ENCODE data around the gene MIDN. TPM values are rescaled to one million over a fixed set of nuclear protein-coding genes. Genes with fewer than 3 reads are reported as not detected.

Gene MIDN
- total RNA-seq, 1 experiment from 2014 or later: 118 TPM

DNA sequence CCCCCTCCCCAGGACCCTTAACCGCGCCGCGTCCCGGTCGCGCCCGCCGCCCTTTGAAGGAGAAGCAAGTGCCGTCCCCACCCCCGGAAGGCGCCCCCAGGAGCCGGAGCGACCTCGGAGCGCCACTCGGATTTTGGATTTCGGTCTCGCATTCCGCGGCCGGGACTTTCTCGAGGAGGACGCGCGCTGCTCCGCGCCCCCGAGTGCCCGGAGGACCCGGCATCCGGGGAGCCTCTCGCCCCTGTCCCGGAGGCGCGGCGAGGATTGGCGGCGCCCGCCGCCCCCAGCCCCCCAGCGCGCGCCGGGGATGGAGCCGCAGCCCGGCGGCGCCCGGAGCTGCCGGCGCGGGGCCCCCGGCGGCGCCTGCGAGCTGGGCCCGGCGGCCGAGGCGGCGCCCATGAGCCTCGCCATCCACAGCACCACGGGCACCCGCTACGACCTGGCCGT is 1.6 kb downstream of the MIDN start:
- no peak for DNase-seq (ENCODE audit: low read depth, low spot score)
- TF ChIP-seq TCF7L2 (IDR thresholded peaks at IDR 0.05; ENCODE audit: low read depth, low read length): 0 out of 2 replicates have a peak, but pooled peaks have one; percentile 59
- TF ChIP-seq, protein P1, sequence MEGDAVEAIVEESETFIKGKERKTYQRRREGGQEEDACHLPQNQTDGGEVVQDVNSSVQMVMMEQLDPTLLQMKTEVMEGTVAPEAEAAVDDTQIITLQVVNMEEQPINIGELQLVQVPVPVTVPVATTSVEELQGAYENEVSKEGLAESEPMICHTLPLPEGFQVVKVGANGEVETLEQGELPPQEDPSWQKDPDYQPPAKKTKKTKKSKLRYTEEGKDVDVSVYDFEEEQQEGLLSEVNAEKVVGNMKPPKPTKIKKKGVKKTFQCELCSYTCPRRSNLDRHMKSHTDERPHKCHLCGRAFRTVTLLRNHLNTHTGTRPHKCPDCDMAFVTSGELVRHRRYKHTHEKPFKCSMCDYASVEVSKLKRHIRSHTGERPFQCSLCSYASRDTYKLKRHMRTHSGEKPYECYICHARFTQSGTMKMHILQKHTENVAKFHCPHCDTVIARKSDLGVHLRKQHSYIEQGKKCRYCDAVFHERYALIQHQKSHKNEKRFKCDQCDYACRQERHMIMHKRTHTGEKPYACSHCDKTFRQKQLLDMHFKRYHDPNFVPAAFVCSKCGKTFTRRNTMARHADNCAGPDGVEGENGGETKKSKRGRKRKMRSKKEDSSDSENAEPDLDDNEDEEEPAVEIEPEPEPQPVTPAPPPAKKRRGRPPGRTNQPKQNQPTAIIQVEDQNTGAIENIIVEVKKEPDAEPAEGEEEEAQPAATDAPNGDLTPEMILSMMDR (IDR thresholded peaks at IDR 0.05): no peak
- TSS peak; percentile 68 for BruUV-seq (replicated peaks)
- no peaks in the 10 kb centered on the region for H3K27me3 ChIP-seq (ENCODE audit: control insufficient read depth, insufficient read depth, low read length)
- intact Hi-C loops (cut with micrococcal nuclease; ENCODE audit: unreplicated experiment): no loop called here
- POLR2A ChIA-PET: no interaction called here
- peak overlapping the region; percentile 63; the same call in 1 of the 2 replicates for H3K27ac ChIP-seq (ENCODE audit: low read length)
- H3K4me1 ChIP-seq (ENCODE audit: control insufficient read depth, insufficient read depth, low read length): peaks cover 27% of the 10 kb centered on the region
- no peak for ATAC-seq
- CTCF ChIA-PET: no interaction called here
- peaks cover 5% of the 10 kb centered on the region for H3K36me3 ChIP-seq (ENCODE audit: control insufficient read depth, insufficient read depth, low read length)
- H3K9me3 ChIP-seq (ENCODE audit: control insufficient read depth, insufficient read depth, low read depth, low read length): no peaks in the 10 kb centered on the region
- H3K4me3 ChIP-seq (ENCODE audit: low read depth in 2 of 2, low read length in 2 of 2): peak overlapping the region; percentile 59 to 68
- in situ Hi-C loops (cut with HindIII; ENCODE audit: low pct_unique_long_range_greater_than_20kb, low sequenced_read_pairs): no loop called here

DNA sequence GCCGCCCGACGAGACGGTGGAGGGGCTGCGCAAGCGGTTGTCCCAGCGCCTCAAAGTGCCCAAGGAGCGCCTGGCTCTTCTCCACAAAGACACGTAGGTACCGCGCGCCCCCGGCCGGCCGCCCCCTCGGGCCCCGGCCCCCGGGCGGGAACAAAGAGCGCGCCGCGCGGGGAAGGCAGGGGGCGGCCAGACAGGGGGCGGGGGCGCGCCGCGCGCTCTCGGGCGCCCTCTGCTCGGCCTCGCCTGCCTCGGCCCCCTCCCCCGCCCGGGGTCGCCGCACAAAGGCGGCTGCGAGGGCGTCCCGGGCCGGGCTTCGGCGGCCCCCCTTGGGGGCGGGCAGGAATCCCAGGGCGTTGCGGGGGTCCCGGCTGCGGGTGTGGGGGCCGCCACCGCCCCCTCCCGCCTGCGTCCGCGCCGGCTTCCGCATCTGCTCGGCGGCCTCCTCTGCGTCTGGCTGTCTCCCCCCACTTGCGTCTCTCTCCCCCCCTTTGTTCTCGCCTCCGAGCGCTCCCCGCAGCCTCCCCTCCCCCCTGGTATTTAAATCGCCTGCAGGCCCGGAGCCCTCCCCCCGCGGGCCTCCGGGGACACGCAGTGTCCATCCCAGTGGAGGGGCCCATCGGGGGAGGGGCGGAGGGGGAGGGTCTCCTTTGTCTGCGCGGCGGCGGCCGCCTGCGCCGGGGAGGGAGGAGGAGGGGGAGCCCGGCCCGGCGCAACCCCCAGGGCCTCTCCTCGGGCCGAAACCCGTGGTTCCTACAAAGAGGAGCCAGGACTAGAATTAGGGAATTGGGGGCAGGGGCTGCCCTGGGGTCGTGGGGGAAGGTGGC is 2.3 kb downstream of the MIDN start:
- no peak for TF ChIP-seq POLR2AphosphoS5 (IDR thresholded peaks at IDR 0.05; ENCODE audit: low read depth, low read length)
- TF ChIP-seq TCF7L2 (IDR thresholded peaks at IDR 0.05; ENCODE audit: low read depth, low read length): 0 out of 2 replicates have a peak, but pooled peaks have one; percentile 6
- TF ChIP-seq, protein P1 (IDR thresholded peaks at IDR 0.05): no peak; the same call in 1 of the 2 replicates
- in situ Hi-C loops (cut with HindIII; ENCODE audit: low pct_unique_long_range_greater_than_20kb, low sequenced_read_pairs): no loop called here
- peak overlapping the region; percentile 59 to 68 for H3K4me3 ChIP-seq (ENCODE audit: low read depth in 2 of 2, low read length in 2 of 2)
- intact Hi-C loops (cut with micrococcal nuclease; ENCODE audit: unreplicated experiment): no loop called here
- no peaks in the 10 kb centered on the region for H3K27me3 ChIP-seq (ENCODE audit: control insufficient read depth, insufficient read depth, low read length)
- ChIA-PET CTCF (no interaction called here), POLR2A (no interaction called here)
- no TSS peak for BruUV-seq (replicated peaks)
- peaks cover 5% of the 10 kb centered on the region for H3K36me3 ChIP-seq (ENCODE audit: control insufficient read depth, insufficient read depth, low read length)
- H3K27ac ChIP-seq (ENCODE audit: low read length): peak overlapping the region; percentile 81
- peaks cover 27% of the 10 kb centered on the region for H3K4me1 ChIP-seq (ENCODE audit: control insufficient read depth, insufficient read depth, low read length)
- ATAC-seq (no peak), DNase-seq (ENCODE audit: low read depth, low spot score) (no peak)
- H3K9me3 ChIP-seq (ENCODE audit: control insufficient read depth, insufficient read depth, low read depth, low read length): no peaks in the 10 kb centered on the region

DNA sequence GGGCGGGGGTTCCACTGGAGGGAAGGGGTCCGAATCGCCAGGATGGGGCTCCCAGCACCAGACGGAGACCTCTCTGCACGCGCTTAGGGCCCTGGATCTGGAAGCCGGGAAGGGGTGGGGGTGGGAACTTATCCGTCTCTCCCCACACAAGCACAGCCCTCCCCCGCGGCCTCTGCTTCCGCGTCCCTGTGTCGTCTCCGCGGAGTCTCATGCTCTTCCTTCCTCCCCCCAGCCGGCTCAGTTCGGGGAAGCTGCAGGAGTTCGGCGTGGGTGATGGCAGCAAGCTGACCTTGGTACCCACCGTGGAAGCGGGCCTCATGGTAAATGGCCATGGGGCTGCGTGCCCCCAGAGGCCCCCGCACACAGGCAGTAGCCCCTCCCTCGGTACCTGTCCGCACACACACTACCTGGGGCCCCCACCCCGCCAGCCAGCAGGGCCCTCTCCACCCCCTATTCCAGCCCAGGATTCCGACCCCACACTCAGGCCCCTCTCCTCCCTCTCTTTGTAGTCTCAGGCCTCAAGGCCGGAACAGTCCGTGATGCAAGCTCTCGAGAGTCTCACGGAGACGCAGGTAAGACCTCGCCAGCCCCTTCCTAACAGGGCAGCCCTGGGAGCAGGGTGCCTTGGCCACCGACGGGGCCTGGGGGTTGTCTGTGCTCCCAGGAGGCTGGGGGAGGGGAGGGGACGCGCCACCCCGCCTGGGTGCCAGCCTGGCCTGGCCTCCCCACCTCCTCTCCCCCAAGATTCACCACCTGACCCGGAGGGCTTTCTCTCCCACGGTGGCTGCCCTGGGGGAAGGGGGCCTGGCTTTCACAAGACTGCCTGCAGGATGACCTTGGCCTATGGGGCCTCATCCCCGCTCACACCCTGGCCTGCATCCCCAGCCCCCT is 3.2 kb downstream of the MIDN start:
- no peaks in the 10 kb centered on the region for H3K27me3 ChIP-seq (ENCODE audit: control insufficient read depth, insufficient read depth, low read length)
- H3K9me3 ChIP-seq (ENCODE audit: control insufficient read depth, insufficient read depth, low read depth, low read length): no peaks in the 10 kb centered on the region
- peak overlapping the region; percentile 59 to 68 for H3K4me3 ChIP-seq (ENCODE audit: low read depth in 2 of 2, low read length in 2 of 2)
- H3K36me3 ChIP-seq (ENCODE audit: control insufficient read depth, insufficient read depth, low read length): peaks cover 5% of the 10 kb centered on the region
- no peak for DNase-seq (ENCODE audit: low read depth, low spot score)
- in situ Hi-C loops (cut with HindIII; ENCODE audit: low pct_unique_long_range_greater_than_20kb, low sequenced_read_pairs): no loop called here
- POLR2A ChIA-PET: interaction anchor here (0.6 kb wide), 1 partner anchor 15 kb away, joined by 11 read pairs; no protein-coding TSS in a partner anchor
- BruUV-seq (replicated peaks): TSS peak; percentile 57
- TF ChIP-seq POLR2AphosphoS5 (IDR thresholded peaks at IDR 0.05; ENCODE audit: low read depth, low read length) (peak; percentile 53; the same call in 1 of the 2 replicates), TCF7L2 (IDR thresholded peaks at IDR 0.05; ENCODE audit: low read depth, low read length) (no peak)
- no peak for ATAC-seq
- H3K27ac ChIP-seq (ENCODE audit: low read length): peak overlapping the region; percentile 81
- CTCF ChIA-PET: no interaction called here
- peaks cover 28% of the 10 kb centered on the region for H3K4me1 ChIP-seq (ENCODE audit: control insufficient read depth, insufficient read depth, low read length)
- intact Hi-C loops (cut with micrococcal nuclease; ENCODE audit: unreplicated experiment): no loop called here

All from Panc1 (cell line).